AG10803 (cell line): Measurements from ENCODE around the gene RSL1D1.

Source experiments
- DNase-seq: peaks from one replicate; pipeline ENCODE4 v3.0.0; 2010; ENCODE audit warnings: low read depth
- H3K4me3 ChIP-seq: 2 replicates; pipeline ENCODE4 v1.5.1; 2011; ENCODE audit warnings: mild to moderate bottlenecking, low read length, control low read depth
- CTCF ChIP-seq: conservative IDR thresholded peaks from 2 replicates; pipeline ENCODE4 v1.5.1; 2011; ENCODE audit warnings: mild to moderate bottlenecking, low read length, control low read depth, inconsistent platforms

Gene RSL1D1

GRCh38 chr16:11886881-11887280 is 35.5 kb upstream of the RSL1D1 start:
- no peak for TF ChIP-seq CTCF
- H3K4me3 ChIP-seq, result no peak overlapping the region
- DNase-seq, result no peak

GRCh38 chr16:11884035-11884434 is 32.7 kb upstream of the RSL1D1 start:
- no peak for TF ChIP-seq CTCF
- no peak for DNase-seq
- no peak overlapping the region for H3K4me3 ChIP-seq

- H3K4me3 ChIP-seq, result no peak overlapping the region
- no peak for DNase-seq
- TF ChIP-seq CTCF, result no peak; the same call in 1 of the 2 replicates
These were observed 28.7 kb upstream of the RSL1D1 start for GRCh38 chr16:11880007-11880406.

- no peak overlapping the region for H3K4me3 ChIP-seq
- no peak for TF ChIP-seq CTCF
- DNase-seq, result peak; percentile 27
These were observed 26.0 kb upstream of the RSL1D1 start for GRCh38 chr16:11877374-11877773.

- DNase-seq, result no peak
- no peak for TF ChIP-seq CTCF
- no peak overlapping the region for H3K4me3 ChIP-seq
These were observed 25.0 kb upstream of the RSL1D1 start for GRCh38 chr16:11876306-11876705.

GRCh38 chr16:11875721-11876120 is 24.4 kb upstream of the RSL1D1 start:
- TF ChIP-seq CTCF, result no peak
- DNase-seq, result no peak
- no peak overlapping the region for H3K4me3 ChIP-seq

GRCh38 chr16:11871193-11871592 is 19.9 kb upstream of the RSL1D1 start:
- peak; percentile 49 for DNase-seq
- H3K4me3 ChIP-seq, result no peak overlapping the region
- TF ChIP-seq CTCF, result peak; percentile 38
